H1 (cell line): ENCODE measurements around the gene NETO2. TPM values are rescaled to one million over a fixed set of nuclear protein-coding genes. Genes with fewer than 3 reads are reported as not detected.

Experiments used
- ATF2 ChIP-seq: IDR thresholded peaks from 2 replicates; pipeline ENCODE4 v1.6.1; 2012; ENCODE audit warnings: low read length, inconsistent platforms
- CBX8 ChIP-seq: fragments of 300-800, 300-1000 bp; sonication (generic); IDR thresholded peaks from 2 replicates; pipeline ENCODE4 v1.7.1; 2016; ENCODE audit warnings: low read depth, low read length, borderline replicate concordance
- EGR1 ChIP-seq: IDR thresholded peaks from 2 replicates; pipeline ENCODE4 v1.6.1; 2011; ENCODE audit warnings: low read depth, low read length, borderline replicate concordance
- GTF2F1 ChIP-seq: IDR thresholded peaks from 2 replicates; pipeline ENCODE4 v1.6.1; 2012; ENCODE audit warnings: low read depth, low read length, improper control_type of control experiment, borderline replicate concordance
- JUND ChIP-seq: IDR thresholded peaks from 2 replicates; pipeline ENCODE4 v1.6.1; 2011; ENCODE audit warnings: mild to moderate bottlenecking, improper control_type of control experiment, low read length
- PHF8 ChIP-seq: fragments of 200-600 bp; sonication (generic); conservative IDR thresholded peaks from 2 replicates; pipeline ENCODE4 v1.7.1; 2012; ENCODE audit warnings: low read depth, mild to moderate bottlenecking, inconsistent platforms, low read length, moderate library complexity
- RXRA ChIP-seq: IDR thresholded peaks from 2 replicates; pipeline ENCODE4 v1.6.1; 2011; ENCODE audit warnings: low read depth, mild to moderate bottlenecking, low read length, moderate library complexity; ENCODE audit not compliant: insufficient read depth
- SIRT6 ChIP-seq: IDR thresholded peaks from one replicate; pipeline ENCODE4 v1.7.1; 2012; ENCODE audit warnings: low read length, inconsistent platforms
- SIX5 ChIP-seq: IDR thresholded peaks from 2 replicates; pipeline ENCODE4 v1.6.1; 2011; ENCODE audit warnings: mild to moderate bottlenecking, low read depth, low read length
- SP2 ChIP-seq: IDR thresholded peaks from 2 replicates; pipeline ENCODE4 v1.6.1; 2012; ENCODE audit warnings: mild to moderate bottlenecking, low read length, inconsistent platforms
- SP4 ChIP-seq: IDR thresholded peaks from 2 replicates; pipeline ENCODE4 v1.6.1; 2012; ENCODE audit warnings: low read length, inconsistent platforms
- TCF12 ChIP-seq: IDR thresholded peaks from 2 replicates; pipeline ENCODE4 v1.6.1; 2011; ENCODE audit warnings: low read depth, mild to moderate bottlenecking, low read length
- polyA plus RNA-seq, 7 experiments: library from polyadenylated mRNA; depleted of rRNA in 3 of 7; stranded (reverse) in 5 of 7; unstranded in 2 of 7; fragments of >200 nt in 5 of 7; fragments of 200-250 nt in 2 of 7; gene quantifications; 1 replicate in 5 of 7; 2 replicates in 1 of 7; 4 replicates in 1 of 7; pipeline versions ENCODE4 v1.2.1 to v1.2.3, GENCODE V29; 2011 to 2013; ENCODE audit warnings: missing spikeins in 2 of 7, mixed read lengths in 2 of 7
- total RNA-seq: library from RNA; stranded (reverse); fragmentation: NEBNext Ultra II Directional; extraction: Animal tissue kit (Norgen Biotek cat#: 25700); gene quantifications from 2 replicates; pipeline ENCODE4 v1.2.1, GENCODE V29; 2021

The NETO2 gene
- total and polyA plus RNA-seq, 2 of the 8 experiments (the other 6 are each of a cell fraction or from before 2014, with no cell fraction given), result 9.4 to 12.5 TPM

GRCh38 chr16:47142821-47143676, 696 bp downstream of the NETO2 start (continued):
- no peak; the same call in 1 of the 2 replicates for TF ChIP-seq PHF8
- no peak for TF ChIP-seq TCF12
- no peak for TF ChIP-seq RXRA
- no peak for TF ChIP-seq SP2
- TF ChIP-seq SIX5, result no peak
- TF ChIP-seq EGR1, result no peak
- no peak for TF ChIP-seq SP4
- TF ChIP-seq CBX8, result no peak
- TF ChIP-seq GTF2F1, result no peak
- TF ChIP-seq ATF2, result no peak
- TF ChIP-seq SIRT6, result no peak
- TF ChIP-seq JUND, result no peak
